PC-3 (cell line): ENCODE measurements around the gene AUTS2. TPM values are rescaled to one million over a fixed set of nuclear protein-coding genes. Genes with fewer than 3 reads are reported as not detected.

Experiments used
- ATAC-seq: fragments of 200-7000 bp; cut with Tn5 transposase; 2 replicates; pipeline ENCODE4 v1.9.1; 2020; ENCODE audit warnings: mild to moderate bottlenecking, moderate library complexity
- BruUV-seq: library from RNA; stranded (reverse); fragments of 400-500 nt; replicated peaks from 2 replicates; lab custom pipeline; 2021; lab: Mats Ljungman, UMichigan
- CTCF ChIA-PET: fragments of 300-600 bp; sonication (Branson Sonifier 250); formaldehyde crosslinking; loops from one replicate; lab custom pipeline; 2022; ENCODE audit warnings: antibody characterized with exemption; lab: Charles Lee
- POLR2A ChIA-PET: fragments of 300-600 bp; sonication (Branson Sonifier 250); formaldehyde crosslinking; loops from one replicate; lab custom pipeline; 2022; ENCODE audit warnings: antibody characterized with exemption; ENCODE audit not compliant: unreplicated experiment; lab: Charles Lee
- DNase-seq: peaks from one replicate; pipeline ENCODE4 v3.0.0-alpha.2; 2015
- H2AFZ ChIP-seq: fragments of 300-600 bp; sonication (generic); 2 replicates; pipeline ENCODE4 v1.6.0; 2016; ENCODE audit warnings: antibody characterized with exemption, low read length
- H3F3A ChIP-seq: fragments of 300-600 bp; sonication (generic); one replicate; pipeline ENCODE4 v1.6.0; 2017; ENCODE audit warnings: antibody characterized with exemption, low read length, control low read depth, mild to moderate bottlenecking; ENCODE audit not compliant: unreplicated experiment
- H3K27ac ChIP-seq: fragments of 300-600 bp; sonication (generic); 2 replicates; pipeline ENCODE4 v1.5.1; 2016; ENCODE audit warnings: mild to moderate bottlenecking, low read length
- H3K27me3 ChIP-seq: fragments of 300-600 bp; sonication (generic); 2 replicates; pipeline ENCODE4 v1.6.1; 2016; ENCODE audit warnings: low read length, mixed read lengths
- H3K36me3 ChIP-seq: fragments of 300-600 bp; sonication (generic); 2 replicates; pipeline ENCODE4 v1.6.1; 2016; ENCODE audit warnings: low read depth, mixed run types, low read length, mixed read lengths
- H3K4me1 ChIP-seq: fragments of 300-600 bp; sonication (generic); 2 replicates; pipeline ENCODE4 v1.5.1; 2016; ENCODE audit warnings: low read length; ENCODE audit not compliant: insufficient read depth
- H3K4me2 ChIP-seq: fragments of 300-600 bp; sonication (generic); 2 replicates; pipeline ENCODE4 v1.6.0; 2016; ENCODE audit warnings: low read length
- H3K4me3 ChIP-seq: fragments of 300-600 bp; sonication (generic); 2 replicates; pipeline ENCODE4 v1.5.1; 2016; ENCODE audit warnings: mild to moderate bottlenecking, low read length, mixed read lengths
- H3K79me2 ChIP-seq: fragments of 300-600 bp; sonication (generic); 2 replicates; pipeline ENCODE4 v1.6.1; 2017; ENCODE audit warnings: low read length, mixed read lengths
- H3K9ac ChIP-seq: fragments of 300-600 bp; sonication (generic); 2 replicates; pipeline ENCODE4 v1.6.0; 2016; ENCODE audit warnings: mild to moderate bottlenecking, low read length
- H3K9me2 ChIP-seq: fragments of 300-600 bp; sonication (generic); replicated peaks from 2 replicates; pipeline ENCODE4 v1.6.1; 2016; ENCODE audit warnings: mixed run types, low read length, mixed read lengths
- H3K9me3 ChIP-seq: fragments of 300-600 bp; sonication (generic); 2 replicates; pipeline ENCODE4 v1.6.1; 2016; ENCODE audit warnings: low read length, mixed read lengths
- H4K20me1 ChIP-seq: fragments of 300-600 bp; sonication (generic); 2 replicates; pipeline ENCODE4 v1.6.1; 2016; ENCODE audit warnings: low read length, mixed read lengths
- CTCF ChIP-seq: fragments of 300-600 bp; sonication (generic); conservative IDR thresholded peaks from 2 replicates; pipeline ENCODE4 v1.5.1; 2017; ENCODE audit warnings: antibody characterized with exemption, low read depth, mild to moderate bottlenecking, low read length
- EZH2 ChIP-seq: fragments of 300-600 bp; sonication (generic); IDR thresholded peaks from one replicate; pipeline ENCODE4 v1.6.1; 2017; ENCODE audit warnings: antibody characterized with exemption, mild to moderate bottlenecking, low read length; ENCODE audit not compliant: unreplicated experiment
- EZH2phosphoT487 ChIP-seq: fragments of 300-600 bp; sonication (generic); IDR thresholded peaks from 2 replicates; pipeline ENCODE4 v1.6.1; 2018; ENCODE audit warnings: mild to moderate bottlenecking, antibody characterized with exemption, low read length, borderline replicate concordance
- intact Hi-C: fragments of 100-400 bp; cut with micrococcal nuclease; formaldehyde crosslinking; loops from 2 replicates; pipeline ENCODE4 v1.9.0; 2023
- total RNA-seq: library from RNA; depleted of rRNA; stranded (reverse); fragments of >200 nt; gene quantifications from 2 replicates; pipeline ENCODE4 v1.2.3, GENCODE V29; 2014

The AUTS2 gene
- total RNA-seq, 1 experiment from 2014 or later = not detected

GRCh38 chr7:70614237-70615045, 1016.2 kb downstream of the AUTS2 start:
- POLR2A ChIA-PET = no interaction called here
- H3K4me2 ChIP-seq = no peak overlapping the region
- H3K4me3 ChIP-seq = no peak overlapping the region

GRCh38 chr7:70615066-70615606, 1016.9 kb downstream of the AUTS2 start:
- no peaks in the 10 kb centered on the region for H3K9me2 ChIP-seq
- DNase-seq (no peak), ATAC-seq (no peak)
- peaks cover 9% of the 10 kb centered on the region; the same call in 1 of the 2 replicates for H3K9me3 ChIP-seq
- BruUV-seq = no TSS peak
- POLR2A ChIA-PET = no interaction called here
- no peaks in the 10 kb centered on the region for H3K27me3 ChIP-seq
- H3K27ac ChIP-seq = no peak overlapping the region
- no peaks in the 10 kb centered on the region for H3F3A ChIP-seq
- no peaks in the 10 kb centered on the region for H3K79me2 ChIP-seq
- H3K4me1 ChIP-seq = no peaks in the 10 kb centered on the region
- H3K9ac ChIP-seq = no peak overlapping the region
- CTCF ChIA-PET = no interaction called here
- intact Hi-C loops = no loop called here
- no peak overlapping the region for H3K4me3 ChIP-seq
- no peak overlapping the region for H3K4me2 ChIP-seq
- H4K20me1 ChIP-seq = no peaks in the 10 kb centered on the region
- H2AFZ ChIP-seq = no peak overlapping the region
- no peaks in the 10 kb centered on the region for H3K36me3 ChIP-seq
- TF ChIP-seq CTCF (no peak), EZH2 (no peak), EZH2phosphoT487 (no peak)

More at GRCh38 chr7:70614237-70615045, 1016.2 kb downstream of the AUTS2 start:
- DNase-seq (no peak), ATAC-seq (no peak)
- no peaks in the 10 kb centered on the region for H3K79me2 ChIP-seq
- BruUV-seq = no TSS peak
- H3F3A ChIP-seq = no peaks in the 10 kb centered on the region
- intact Hi-C loops = no loop called here
- TF ChIP-seq EZH2 = no peak
- no peak for TF ChIP-seq CTCF
- no peak for TF ChIP-seq EZH2phosphoT487
- no peak overlapping the region for H3K9ac ChIP-seq
- CTCF ChIA-PET = no interaction called here
- H3K9me3 ChIP-seq = peaks cover 9% of the 10 kb centered on the region; the same call in 1 of the 2 replicates
- H3K4me1 ChIP-seq = no peaks in the 10 kb centered on the region
- no peak overlapping the region for H2AFZ ChIP-seq
- H3K9me2 ChIP-seq = no peaks in the 10 kb centered on the region
- no peaks in the 10 kb centered on the region for H3K27me3 ChIP-seq
- no peak overlapping the region for H3K27ac ChIP-seq
- H3K36me3 ChIP-seq = no peaks in the 10 kb centered on the region
- no peaks in the 10 kb centered on the region for H4K20me1 ChIP-seq

- POLR2A ChIA-PET = no interaction called here
- Histone ChIP-seq H3K4me1 (no peaks in the 10 kb centered on the region), H3F3A (no peaks in the 10 kb centered on the region), H3K9ac (no peak overlapping the region), H3K36me3 (no peaks in the 10 kb centered on the region), H3K27me3 (no peaks in the 10 kb centered on the region), H3K4me3 (no peak overlapping the region), H3K27ac (no peak overlapping the region), H3K79me2 (no peaks in the 10 kb centered on the region), H3K9me2 (no peaks in the 10 kb centered on the region), H3K9me3 (peaks cover 3% of the 10 kb centered on the region; the same call in 1 of the 2 replicates), H4K20me1 (no peaks in the 10 kb centered on the region), H2AFZ (no peak overlapping the region), H3K4me2 (no peak overlapping the region)
- DNase-seq = no peak
- CTCF ChIA-PET = no interaction called here
- intact Hi-C loops = no loop called here
- TF ChIP-seq CTCF = no peak
- no peak for TF ChIP-seq EZH2phosphoT487
- TF ChIP-seq EZH2 = no peak
- BruUV-seq = no TSS peak
- no peak for ATAC-seq
These were observed 1017.9 kb downstream of the AUTS2 start for GRCh38 chr7:70616211-70616610.
